ENCODE data around the gene GSS. TPM values are rescaled to one million over a fixed set of nuclear protein-coding genes. Genes with fewer than 3 reads are reported as not detected.

The GSS gene
- total RNA-seq, 4 donors from 2014 or later, result 125 to 364 (median 129) TPM

DNA sequence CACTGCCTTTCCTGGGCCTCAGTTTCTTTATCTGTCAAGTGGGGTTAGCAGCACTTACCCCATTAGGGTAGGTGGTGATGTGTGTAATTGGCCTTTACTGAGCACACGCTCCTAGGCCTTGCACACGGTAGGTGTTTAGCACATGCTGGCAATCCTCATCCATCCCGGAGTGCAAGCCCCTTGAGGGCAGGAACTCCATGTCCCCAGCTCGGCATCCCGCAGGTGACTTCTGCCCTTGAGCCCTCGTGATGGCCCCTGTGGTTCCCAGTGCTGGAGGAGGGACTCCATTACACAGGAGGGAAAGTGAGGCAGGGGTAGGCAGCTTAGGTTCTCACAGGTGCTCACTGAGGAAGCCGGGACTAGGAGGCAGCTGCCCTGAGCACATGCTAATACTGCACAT lies 40.1 kb upstream of the GSS start:
- no peak overlapping the region for H3K4me3 ChIP-seq
- peaks cover 0 to 14% (median 6%) of the 10 kb centered on the region in 4 donors for H3K36me3 ChIP-seq
- no peak for DNase-seq
- H3K27ac ChIP-seq, result no peak overlapping the region
- 95% methylated on average over 5 of the region's 7 CpGs; no CpG with 5 or more reads in 1 of the 2 donors for WGBS, 2 donors (ENCODE audit: low coverage in 1 of 2)
- H3K4me1 ChIP-seq, result peaks cover 0 to 13% (median 10%) of the 10 kb centered on the region in 4 donors
- H3K27me3 ChIP-seq, result no peaks in the 10 kb centered on the region
- intact Hi-C loops (cut with DNase I; ENCODE audit: low total_unique reads) (no loop called here), in situ Hi-C loops (cut with MboI; ENCODE audit: low pct_ligation_motif_present in 1 of 4, low pct_unique_long_range_greater_than_20kb in 1 of 4, low sequenced_read_pairs in 3 of 4) (no loop called here)
- TF ChIP-seq POLR2A (IDR thresholded peaks at IDR 0.05), result no peak
- no peak for TF ChIP-seq POLR2AphosphoS5 (IDR thresholded peaks at IDR 0.05)
- TF ChIP-seq, protein P1, sequence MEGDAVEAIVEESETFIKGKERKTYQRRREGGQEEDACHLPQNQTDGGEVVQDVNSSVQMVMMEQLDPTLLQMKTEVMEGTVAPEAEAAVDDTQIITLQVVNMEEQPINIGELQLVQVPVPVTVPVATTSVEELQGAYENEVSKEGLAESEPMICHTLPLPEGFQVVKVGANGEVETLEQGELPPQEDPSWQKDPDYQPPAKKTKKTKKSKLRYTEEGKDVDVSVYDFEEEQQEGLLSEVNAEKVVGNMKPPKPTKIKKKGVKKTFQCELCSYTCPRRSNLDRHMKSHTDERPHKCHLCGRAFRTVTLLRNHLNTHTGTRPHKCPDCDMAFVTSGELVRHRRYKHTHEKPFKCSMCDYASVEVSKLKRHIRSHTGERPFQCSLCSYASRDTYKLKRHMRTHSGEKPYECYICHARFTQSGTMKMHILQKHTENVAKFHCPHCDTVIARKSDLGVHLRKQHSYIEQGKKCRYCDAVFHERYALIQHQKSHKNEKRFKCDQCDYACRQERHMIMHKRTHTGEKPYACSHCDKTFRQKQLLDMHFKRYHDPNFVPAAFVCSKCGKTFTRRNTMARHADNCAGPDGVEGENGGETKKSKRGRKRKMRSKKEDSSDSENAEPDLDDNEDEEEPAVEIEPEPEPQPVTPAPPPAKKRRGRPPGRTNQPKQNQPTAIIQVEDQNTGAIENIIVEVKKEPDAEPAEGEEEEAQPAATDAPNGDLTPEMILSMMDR (IDR thresholded peaks at IDR 0.05), result no peak
- no peak for TF ChIP-seq EP300 (IDR thresholded peaks at IDR 0.05; ENCODE audit: low read depth)
- no peaks in the 10 kb centered on the region for H3K9me3 ChIP-seq

DNA sequence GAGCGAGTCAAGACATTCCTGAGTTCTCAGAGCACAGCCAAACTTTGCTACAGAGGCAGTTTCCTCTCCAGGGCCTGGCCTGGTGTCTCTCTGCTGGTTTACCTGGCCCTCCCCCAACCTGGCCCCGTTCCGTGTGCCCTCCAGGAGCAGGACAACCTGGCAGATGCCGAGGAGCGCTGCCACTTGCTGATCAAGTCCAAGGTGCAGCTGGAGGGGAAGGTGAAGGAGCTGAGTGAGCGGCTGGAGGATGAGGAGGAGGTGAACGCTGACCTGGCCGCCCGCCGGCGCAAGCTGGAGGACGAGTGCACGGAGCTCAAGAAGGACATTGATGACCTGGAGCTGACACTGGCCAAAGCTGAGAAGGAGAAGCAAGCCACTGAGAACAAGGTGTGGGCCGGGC lies 39.6 kb upstream of the GSS start:
- no peak overlapping the region for H3K4me3 ChIP-seq
- H3K27me3 ChIP-seq, result no peaks in the 10 kb centered on the region
- peaks cover 0 to 12% (median 5%) of the 10 kb centered on the region in 4 donors for H3K36me3 ChIP-seq
- no peaks in the 10 kb centered on the region for H3K9me3 ChIP-seq
- DNase-seq, result no peak
- intact Hi-C loops (cut with DNase I; ENCODE audit: low total_unique reads) (no loop called here), in situ Hi-C loops (cut with MboI; ENCODE audit: low pct_ligation_motif_present in 1 of 4, low pct_unique_long_range_greater_than_20kb in 1 of 4, low sequenced_read_pairs in 3 of 4) (no loop called here)
- H3K27ac ChIP-seq, result no peak overlapping the region
- 93 to 98% methylated on average over 8 to 14 of the region's 14 CpGs for WGBS, 2 donors (ENCODE audit: low coverage in 1 of 2)
- H3K4me1 ChIP-seq, result peaks cover 0 to 13% (median 10%) of the 10 kb centered on the region in 4 donors
- TF ChIP-seq, protein P1 (IDR thresholded peaks at IDR 0.05), result no peak
- TF ChIP-seq POLR2A (IDR thresholded peaks at IDR 0.05) (no peak), POLR2AphosphoS5 (IDR thresholded peaks at IDR 0.05) (no peak), EP300 (IDR thresholded peaks at IDR 0.05; ENCODE audit: low read depth) (no peak)

DNA sequence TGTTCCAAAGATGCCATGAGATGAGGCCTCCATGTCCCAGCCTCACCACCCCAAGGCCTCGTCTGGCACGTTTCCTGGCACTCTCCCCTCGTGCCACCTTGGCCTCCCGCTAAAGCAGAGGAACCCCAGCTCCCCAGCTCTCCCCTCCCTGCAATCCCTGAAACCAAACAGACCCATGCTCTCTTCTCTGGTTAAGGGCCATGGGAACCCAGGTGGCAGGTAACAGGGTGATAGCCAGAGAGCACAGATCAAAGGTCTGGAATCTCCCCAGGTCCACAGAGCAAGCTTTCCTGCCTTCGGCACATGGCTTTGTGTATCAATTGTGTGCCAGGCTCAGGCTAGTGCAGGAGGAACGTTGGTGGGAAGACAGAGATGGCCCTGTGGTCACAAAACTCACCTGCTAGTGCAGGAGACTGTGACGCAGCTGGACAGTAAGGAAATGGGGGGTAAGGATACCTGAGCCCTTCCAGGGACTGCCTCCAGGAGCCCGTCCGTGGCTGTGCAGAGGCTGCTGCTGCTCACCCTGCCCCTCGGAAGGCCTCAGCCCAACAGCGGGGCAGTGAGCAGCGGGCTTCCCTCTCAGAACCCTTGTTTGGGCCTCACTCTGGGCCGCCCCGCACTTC lies 39.0 kb upstream of the GSS start:
- in situ Hi-C loops (cut with MboI; ENCODE audit: low pct_ligation_motif_present in 1 of 4, low pct_unique_long_range_greater_than_20kb in 1 of 4, low sequenced_read_pairs in 3 of 4) (no loop called here), intact Hi-C loops (cut with DNase I; ENCODE audit: low total_unique reads) (no loop called here)
- WGBS, 2 donors (ENCODE audit: low coverage in 1 of 2), result 81% methylated on average over 14 of the region's 14 CpGs; no CpG with 5 or more reads in 1 of the 2 donors
- TF ChIP-seq POLR2A (IDR thresholded peaks at IDR 0.05) (no peak), POLR2AphosphoS5 (IDR thresholded peaks at IDR 0.05) (no peak), EP300 (IDR thresholded peaks at IDR 0.05; ENCODE audit: low read depth) (no peak)
- TF ChIP-seq, protein P1 (IDR thresholded peaks at IDR 0.05), result no peak
- DNase-seq, result no peak
- H3K4me1 ChIP-seq, result peaks cover 0 to 13% (median 10%) of the 10 kb centered on the region in 4 donors
- no peaks in the 10 kb centered on the region for H3K27me3 ChIP-seq
- no peaks in the 10 kb centered on the region for H3K9me3 ChIP-seq
- no peak overlapping the region for H3K4me3 ChIP-seq
- H3K36me3 ChIP-seq, result peaks cover 0 to 12% (median 3%) of the 10 kb centered on the region in 4 donors
- no peak overlapping the region for H3K27ac ChIP-seq

DNA sequence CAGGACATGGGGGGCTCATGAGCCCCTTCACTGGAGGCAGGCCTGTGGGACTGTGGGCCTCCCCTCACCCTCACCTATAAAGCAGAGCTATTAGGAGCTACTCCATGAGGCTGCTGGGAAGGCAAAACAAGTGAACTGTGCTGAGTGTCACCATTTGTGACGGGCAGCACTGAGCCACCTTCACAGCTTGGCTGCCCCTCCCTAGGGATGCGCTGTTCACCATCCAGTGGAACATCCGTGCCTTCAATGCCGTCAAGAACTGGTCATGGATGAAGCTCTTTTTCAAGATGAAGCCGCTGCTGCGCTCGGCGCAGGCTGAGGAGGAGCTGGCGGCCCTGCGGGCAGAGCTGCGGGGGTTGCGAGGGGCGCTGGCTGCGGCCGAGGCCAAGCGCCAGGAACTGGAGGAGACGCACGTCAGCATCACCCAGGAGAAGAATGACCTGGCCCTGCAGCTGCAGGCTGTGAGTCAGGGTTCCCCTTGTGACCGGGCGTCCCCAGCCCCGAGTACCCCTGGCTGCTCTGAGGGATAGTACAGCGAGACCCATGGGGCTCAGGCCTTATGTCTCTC lies 38.4 kb upstream of the GSS start:
- intact Hi-C loops (cut with DNase I; ENCODE audit: low total_unique reads) (no loop called here), in situ Hi-C loops (cut with MboI; ENCODE audit: low pct_ligation_motif_present in 1 of 4, low pct_unique_long_range_greater_than_20kb in 1 of 4, low sequenced_read_pairs in 3 of 4) (no loop called here)
- H3K27ac ChIP-seq, result no peak overlapping the region
- H3K36me3 ChIP-seq, result peaks cover 0 to 12% (median 3%) of the 10 kb centered on the region in 4 donors
- WGBS, 2 donors (ENCODE audit: low coverage in 1 of 2), result 95% methylated on average over 20 of the region's 22 CpGs; no CpG with 5 or more reads in 1 of the 2 donors
- DNase-seq, result no peak
- no peaks in the 10 kb centered on the region for H3K27me3 ChIP-seq
- no peaks in the 10 kb centered on the region for H3K9me3 ChIP-seq
- peaks cover 0 to 13% (median 10%) of the 10 kb centered on the region in 4 donors for H3K4me1 ChIP-seq
- TF ChIP-seq, protein P1 (IDR thresholded peaks at IDR 0.05), result no peak
- no peak for TF ChIP-seq EP300 (IDR thresholded peaks at IDR 0.05; ENCODE audit: low read depth)
- TF ChIP-seq POLR2A (IDR thresholded peaks at IDR 0.05), result no peak
- TF ChIP-seq POLR2AphosphoS5 (IDR thresholded peaks at IDR 0.05), result no peak
- H3K4me3 ChIP-seq, result no peak overlapping the region

Data from transverse colon (tissue), 4 donors.